ENCODE results near the gene FAM98A.

- TF ChIP-seq BHLHE40 (IDR thresholded peaks at IDR 0.05; ENCODE audit: low read length) (no peak), POLR2A (conservative IDR thresholded peaks at IDR 0.05) (no peak), TAF1 (IDR thresholded peaks at IDR 0.05; ENCODE audit: control insufficient read depth, extremely low read depth, insufficient read depth, low read length, severe bottlenecking) (no peak), CEBPB (tag; IDR thresholded peaks at IDR 0.05) (no peak), E2F5 (CRISPR knock-in tag; IDR thresholded peaks at IDR 0.05) (no peak), SAFB2 (IDR thresholded peaks at IDR 0.05; ENCODE audit: borderline replicate concordance, low read depth, low read length, severe bottlenecking) (no peak), USF2 (CRISPR knock-in tag; IDR thresholded peaks at IDR 0.05) (no peak), CTCF (IDR thresholded peaks at IDR 0.05 in 2 of 3, conservative IDR thresholded peaks at IDR 0.05 in 1 of 3; ENCODE audit: insufficient read depth in 2 of 3, low read depth in 1 of 3, low read length in 3 of 3) (no peak), RFX1 (IDR thresholded peaks at IDR 0.05) (no peak), VEZF1 (CRISPR knock-in tag; IDR thresholded peaks at IDR 0.05) (no peak)
These were observed 18.9 kb upstream of the FAM98A start for GRCh38 chr2:33617989-33618388.
